Suprapubic skin (tissue), 4 donors: ENCODE data around the gene RAPGEF5. TPM values are rescaled to one million over a fixed set of nuclear protein-coding genes. Genes with fewer than 3 reads are reported as not detected.
A peak's percentile ranks its signal among the peaks of the same experiment; 100 is the strongest.

Experiments
- DNase-seq, 2 donors: peaks; one replicate each; pipeline ENCODE4 v3.0.0-alpha.2; 2019; ENCODE audit warnings: low spot score in 2 of 2
- H3K27ac ChIP-seq: fragments of 200-600 bp; sonication (generic); one replicate; pipeline ENCODE4 v1.5.1; 2019
- H3K27me3 ChIP-seq: fragments of 200-600 bp; sonication (generic); one replicate; pipeline ENCODE4 v1.5.1; 2019
- H3K36me3 ChIP-seq: fragments of 200-600 bp; sonication (generic); one replicate; pipeline ENCODE4 v1.5.1; 2019
- H3K4me1 ChIP-seq: fragments of 200-600 bp; sonication (generic); one replicate; pipeline ENCODE4 v1.5.1; 2019
- H3K4me3 ChIP-seq: fragments of 200-600 bp; sonication (generic); one replicate; pipeline ENCODE4 v1.5.1; 2019; ENCODE audit warnings: mild to moderate bottlenecking
- H3K9me3 ChIP-seq: fragments of 200-600 bp; sonication (generic); one replicate; pipeline ENCODE4 v1.5.1; 2019
- CTCF ChIP-seq, 2 donors: fragments of 200-600 bp in 1 of 2; fragments of 450-650 bp in 1 of 2; sonication (generic) in 1 of 2; IDR thresholded peaks; one replicate each; pipeline ENCODE4 v1.5.1; 2016 to 2019; ENCODE audit warnings: antibody characterized with exemption in 2 of 2, mild to moderate bottlenecking in 1 of 2, moderate library complexity in 1 of 2
- EP300 ChIP-seq: sonication (generic); formaldehyde crosslinking; IDR thresholded peaks from one replicate; pipeline ENCODE4 v1.6.1; 2017; ENCODE audit warnings: antibody characterized with exemption
- POLR2A ChIP-seq, 2 donors: fragments of 450-650 bp; IDR thresholded peaks; one replicate each; pipeline ENCODE4 v1.6.1; 2017; ENCODE audit warnings: antibody characterized with exemption in 2 of 2, mild to moderate bottlenecking in 2 of 2, moderate library complexity in 2 of 2
- POLR2AphosphoS5 ChIP-seq, 3 donors: sonication (generic); formaldehyde crosslinking; IDR thresholded peaks; one replicate each; pipeline ENCODE4 v1.6.1; 2017; ENCODE audit warnings: antibody characterized with exemption in 3 of 3
- WGBS: methylation state at CpG from one replicate; pipeline ENCODE4 v1.1.5; 2018; 5-methylcytosine and 5-hydroxymethylcytosine counted together
- total RNA-seq, 4 donors: library from RNA; depleted of rRNA; stranded (reverse); fragments of >200 nt; gene quantifications; one replicate each; pipeline ENCODE4 v1.1.0, GENCODE V29; 2016

Gene RAPGEF5
- total RNA-seq, 4 donors from 2014 or later: 22.6 to 88.5 (median 26.9) TPM

DNA sequence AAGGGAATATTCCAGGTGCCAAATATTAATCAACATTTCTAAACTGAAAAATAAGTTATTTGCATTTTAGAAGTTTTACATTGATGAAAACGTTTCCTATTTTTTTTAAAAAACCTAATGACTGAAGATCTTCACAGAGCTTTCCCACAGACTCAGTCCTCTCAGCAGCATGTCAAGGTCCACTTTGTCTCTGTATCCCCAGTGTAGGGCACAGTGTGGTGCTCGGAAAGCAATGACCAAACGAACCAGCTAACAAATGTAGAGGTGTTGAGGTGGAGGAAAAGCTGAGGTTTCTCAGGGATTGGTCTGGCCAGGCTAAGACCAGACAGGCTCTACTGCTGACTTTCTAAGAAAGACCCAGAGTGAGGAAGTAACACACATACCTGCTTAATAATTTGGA is 209.1 kb downstream of the RAPGEF5 start:
- Histone ChIP-seq H3K36me3 (peaks cover 20% of the 10 kb centered on the region), H3K4me3 (no peak overlapping the region), H3K27me3 (no peaks in the 10 kb centered on the region), H3K9me3 (no peaks in the 10 kb centered on the region), H3K4me1 (no peaks in the 10 kb centered on the region), H3K27ac (no peak overlapping the region)
- no peak for DNase-seq
- 77% methylated on average over 3 of the region's 3 CpGs for WGBS
- no peak for TF ChIP-seq CTCF (IDR thresholded peaks at IDR 0.05)

DNA sequence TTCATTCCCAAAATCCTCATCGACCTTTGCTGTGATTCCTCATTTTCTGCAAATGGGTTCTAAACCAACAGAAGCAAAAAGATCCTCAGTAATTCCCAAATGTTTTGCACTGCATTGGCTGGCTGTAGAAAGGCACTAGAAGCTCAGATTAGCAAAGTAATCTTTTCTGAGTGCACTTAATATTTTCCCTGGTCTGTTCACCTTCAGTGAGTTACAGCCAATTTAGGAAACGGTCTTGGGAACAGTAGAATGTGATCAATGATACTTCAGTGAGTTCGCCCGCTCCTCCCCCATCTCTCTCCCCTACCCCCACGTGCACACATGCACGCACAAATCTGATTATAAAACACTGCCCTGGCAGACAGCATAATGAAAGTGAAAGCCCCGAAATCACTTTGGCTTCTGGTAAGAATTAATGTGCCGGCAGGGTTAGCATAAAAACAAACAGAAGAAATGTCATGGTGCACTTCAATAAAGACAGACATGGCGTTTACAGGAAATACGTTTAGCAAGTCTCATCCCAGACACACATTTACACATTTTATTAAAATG is 209.9 kb downstream of the RAPGEF5 start:
- Histone ChIP-seq H3K36me3 (peaks cover 22% of the 10 kb centered on the region), H3K27ac (no peak overlapping the region), H3K4me1 (no peaks in the 10 kb centered on the region), H3K27me3 (no peaks in the 10 kb centered on the region), H3K9me3 (no peaks in the 10 kb centered on the region), H3K4me3 (peak overlapping the region; percentile 12)
- 44% methylated on average over 10 of the region's 10 CpGs for whole genome bisulfite sequencing
- DNase-seq: no peak
- TF ChIP-seq CTCF (IDR thresholded peaks at IDR 0.05): no peak
- TF ChIP-seq EP300: no peak
- no peak for TF ChIP-seq POLR2AphosphoS5 (IDR thresholded peaks at IDR 0.05)

DNA sequence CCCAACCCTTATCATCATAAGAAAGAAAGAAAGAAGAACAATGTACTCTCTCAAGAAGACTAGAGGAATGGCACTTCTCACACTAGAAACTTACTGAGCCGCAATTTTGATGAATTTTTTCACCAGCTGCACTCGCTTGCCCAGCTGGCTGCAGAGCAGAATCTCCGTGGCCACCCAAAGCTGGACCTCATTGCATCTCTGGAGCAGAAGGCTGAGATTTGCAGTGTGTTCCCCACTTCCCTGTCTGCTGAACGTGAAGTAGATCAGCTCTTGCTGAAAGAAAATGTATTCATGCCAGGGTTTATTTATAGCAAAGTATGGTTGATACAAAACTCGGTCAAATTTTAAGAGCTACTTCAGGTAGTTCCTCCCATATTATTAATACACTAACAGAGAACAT is 212.0 kb downstream of the RAPGEF5 start:
- Histone ChIP-seq H3K4me1 (no peaks in the 10 kb centered on the region), H3K36me3 (peaks cover 36% of the 10 kb centered on the region), H3K27me3 (no peaks in the 10 kb centered on the region), H3K9me3 (no peaks in the 10 kb centered on the region), H3K4me3 (no peak overlapping the region), H3K27ac (no peak overlapping the region)
- DNase-seq: no peak
- TF ChIP-seq EP300: no peak
- TF ChIP-seq POLR2AphosphoS5 (IDR thresholded peaks at IDR 0.05): no peak
- TF ChIP-seq CTCF (IDR thresholded peaks at IDR 0.05): no peak
- WGBS: 75% methylated on average over 5 of the region's 5 CpGs

- WGBS: 74% methylated on average over 3 of the region's 3 CpGs
- TF ChIP-seq POLR2AphosphoS5 (IDR thresholded peaks at IDR 0.05) (no peak), CTCF (IDR thresholded peaks at IDR 0.05) (no peak), EP300 (no peak), POLR2A (IDR thresholded peaks at IDR 0.05) (no peak)
Observed at GRCh38 chr7:22143491-22143890, 213.5 kb downstream of the RAPGEF5 start.

DNA sequence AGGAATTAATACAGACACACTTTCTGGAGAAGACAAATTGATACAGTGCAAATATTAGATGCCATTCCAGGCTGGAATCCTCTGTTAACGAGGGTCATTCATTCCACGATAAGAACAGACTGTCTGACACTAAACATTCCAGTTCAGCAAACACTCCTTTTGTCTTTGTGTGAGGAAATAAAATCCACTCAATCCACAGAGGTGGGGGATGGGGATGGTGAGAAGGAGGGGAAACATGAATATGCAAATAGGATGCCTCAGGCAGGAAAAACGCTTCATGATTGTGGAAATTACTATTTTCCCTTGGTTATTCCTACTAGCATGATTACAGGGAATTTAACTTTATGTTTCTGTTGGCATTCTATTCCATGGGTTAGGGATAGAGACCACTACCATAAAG is 214.4 kb downstream of the RAPGEF5 start:
- no peaks in the 10 kb centered on the region for H3K27me3 ChIP-seq
- H3K36me3 ChIP-seq: peaks cover 48% of the 10 kb centered on the region
- WGBS: 70% methylated on average over 3 of the region's 3 CpGs
- no peaks in the 10 kb centered on the region for H3K4me1 ChIP-seq
- H3K27ac ChIP-seq: no peak overlapping the region
- no peak for DNase-seq
- H3K4me3 ChIP-seq: no peak overlapping the region
- no peak for TF ChIP-seq POLR2AphosphoS5 (IDR thresholded peaks at IDR 0.05)
- TF ChIP-seq EP300: no peak
- TF ChIP-seq CTCF (IDR thresholded peaks at IDR 0.05): no peak
- H3K9me3 ChIP-seq: no peaks in the 10 kb centered on the region

More at GRCh38 chr7:22143491-22143890, 213.5 kb downstream of the RAPGEF5 start:
- DNase-seq: no peak
- Histone ChIP-seq H3K27me3 (no peaks in the 10 kb centered on the region), H3K36me3 (peaks cover 43% of the 10 kb centered on the region), H3K4me3 (no peak overlapping the region), H3K9me3 (no peaks in the 10 kb centered on the region), H3K4me1 (no peaks in the 10 kb centered on the region), H3K27ac (no peak overlapping the region)
